ENCODE measurements around the gene CIRBP. TPM values are rescaled to one million over a fixed set of nuclear protein-coding genes. Genes with fewer than 3 reads are reported as not detected.

CIRBP gene
- total RNA-seq, 1 donor from 2014 or later: 184 TPM

DNA sequence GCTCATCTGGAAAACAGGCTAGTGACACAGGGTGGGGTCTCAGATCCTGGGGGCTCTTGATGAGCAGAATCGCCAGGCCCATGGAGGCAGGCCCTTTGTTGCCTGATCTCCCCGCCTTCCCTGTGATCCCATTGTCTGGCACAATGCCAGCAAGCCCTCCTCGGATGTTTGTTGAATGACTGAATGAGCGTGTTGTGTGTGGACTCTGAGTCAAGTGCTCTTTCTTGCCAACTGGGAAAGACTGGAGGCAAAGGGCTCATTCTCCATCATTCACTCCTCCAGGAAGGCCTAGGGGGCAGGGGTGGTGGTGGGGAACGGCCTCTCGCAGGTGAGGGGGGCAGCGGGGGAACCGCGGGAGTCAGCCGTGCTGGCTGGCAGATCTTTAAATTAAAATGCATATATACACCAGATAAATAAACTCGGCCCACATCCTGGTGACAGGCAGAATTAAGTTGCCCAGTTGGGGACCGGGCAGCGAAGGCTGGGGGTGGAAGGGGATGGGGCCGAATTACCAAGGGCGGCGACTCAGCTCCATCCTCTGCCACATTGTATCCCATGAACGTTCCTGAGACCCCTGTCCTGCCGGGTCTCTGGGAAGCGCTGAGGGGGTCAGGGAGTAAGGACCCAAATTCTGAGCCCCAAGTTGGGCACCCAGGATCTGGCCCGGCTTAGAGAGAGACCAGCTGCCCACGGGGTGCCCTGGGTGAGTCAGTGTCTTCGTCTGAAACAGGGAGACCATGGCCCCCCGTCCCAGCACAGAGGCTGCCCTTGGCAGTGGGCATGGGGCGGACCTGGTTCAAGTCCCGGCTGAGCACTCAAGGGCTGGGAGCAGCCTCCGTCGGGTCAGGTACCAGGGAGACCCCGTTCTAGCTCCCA lies 41.1 kb downstream of the CIRBP start:
- Mint-ChIP-seq H3K36me3 (ENCODE audit: low read depth, unreplicated experiment) (no peaks in the 10 kb centered on the region), H3K4me3 (ENCODE audit: unreplicated experiment) (no peak overlapping the region), H3K27me3 (ENCODE audit: low read depth, unreplicated experiment) (no peaks in the 10 kb centered on the region), H3K4me1 (ENCODE audit: low read depth, unreplicated experiment) (peaks cover 9% of the 10 kb centered on the region), H3K9me3 (ENCODE audit: unreplicated experiment) (no peaks in the 10 kb centered on the region), H3K27ac (ENCODE audit: unreplicated experiment) (no peak overlapping the region)
- H3K79me2 ChIP-seq (ENCODE audit: insufficient read depth, low read length): no peaks in the 10 kb centered on the region
- H3K4me3 ChIP-seq (ENCODE audit: insufficient read depth, low read depth, low read length): no peak overlapping the region
- peaks cover 11% of the 10 kb centered on the region for H3K4me1 ChIP-seq (ENCODE audit: insufficient read depth, low read length)
- H2AFZ ChIP-seq (ENCODE audit: low read depth, low read length): no peak overlapping the region
- no peaks in the 10 kb centered on the region for H3K9me3 ChIP-seq (ENCODE audit: insufficient read depth, low read depth, low read length)
- no peak overlapping the region for H3K4me2 ChIP-seq (ENCODE audit: low read length)
- no peaks in the 10 kb centered on the region for H4K20me1 ChIP-seq (ENCODE audit: insufficient read depth, low read length)
- H3K27ac ChIP-seq (ENCODE audit: low read depth, low read length): no peak overlapping the region
- no peak overlapping the region for H3K9ac ChIP-seq (ENCODE audit: low read length)
- H3K36me3 ChIP-seq (ENCODE audit: insufficient read depth, low read length): no peaks in the 10 kb centered on the region
- DNase-seq (ENCODE audit: low read depth): no peak
- TF ChIP-seq, protein P1, sequence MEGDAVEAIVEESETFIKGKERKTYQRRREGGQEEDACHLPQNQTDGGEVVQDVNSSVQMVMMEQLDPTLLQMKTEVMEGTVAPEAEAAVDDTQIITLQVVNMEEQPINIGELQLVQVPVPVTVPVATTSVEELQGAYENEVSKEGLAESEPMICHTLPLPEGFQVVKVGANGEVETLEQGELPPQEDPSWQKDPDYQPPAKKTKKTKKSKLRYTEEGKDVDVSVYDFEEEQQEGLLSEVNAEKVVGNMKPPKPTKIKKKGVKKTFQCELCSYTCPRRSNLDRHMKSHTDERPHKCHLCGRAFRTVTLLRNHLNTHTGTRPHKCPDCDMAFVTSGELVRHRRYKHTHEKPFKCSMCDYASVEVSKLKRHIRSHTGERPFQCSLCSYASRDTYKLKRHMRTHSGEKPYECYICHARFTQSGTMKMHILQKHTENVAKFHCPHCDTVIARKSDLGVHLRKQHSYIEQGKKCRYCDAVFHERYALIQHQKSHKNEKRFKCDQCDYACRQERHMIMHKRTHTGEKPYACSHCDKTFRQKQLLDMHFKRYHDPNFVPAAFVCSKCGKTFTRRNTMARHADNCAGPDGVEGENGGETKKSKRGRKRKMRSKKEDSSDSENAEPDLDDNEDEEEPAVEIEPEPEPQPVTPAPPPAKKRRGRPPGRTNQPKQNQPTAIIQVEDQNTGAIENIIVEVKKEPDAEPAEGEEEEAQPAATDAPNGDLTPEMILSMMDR (IDR thresholded peaks at IDR 0.05; ENCODE audit: insufficient read depth, low read depth, low read length): no peak
- TF ChIP-seq EZH2 (IDR thresholded peaks at IDR 0.05; ENCODE audit: insufficient read depth, low read length): no peak
- H3K27me3 ChIP-seq (ENCODE audit: insufficient read depth, low read length): no peaks in the 10 kb centered on the region
- FAIRE-seq: no peak

DNA sequence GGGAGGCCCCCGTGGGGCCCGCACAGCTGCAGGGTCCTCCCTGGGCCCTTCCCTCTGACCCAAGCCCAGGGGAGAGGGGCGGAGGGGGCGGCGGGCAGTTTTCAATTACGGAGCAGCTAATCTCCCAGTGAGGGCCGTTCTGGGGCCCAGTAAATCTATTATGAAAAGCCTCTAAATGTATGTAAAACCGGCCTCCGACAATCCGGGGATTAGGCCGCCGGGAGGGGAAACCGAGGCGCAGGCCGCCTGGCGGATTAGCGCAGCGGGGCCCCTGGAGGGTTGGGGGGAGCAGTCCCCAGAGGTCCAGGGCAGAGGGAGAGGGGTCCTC lies 41.7 kb downstream of the CIRBP start:
- Mint-ChIP-seq H3K27ac (ENCODE audit: unreplicated experiment) (no peak overlapping the region), H3K9me3 (ENCODE audit: unreplicated experiment) (no peaks in the 10 kb centered on the region), H3K4me1 (ENCODE audit: low read depth, unreplicated experiment) (peaks cover 9% of the 10 kb centered on the region), H3K27me3 (ENCODE audit: low read depth, unreplicated experiment) (no peaks in the 10 kb centered on the region), H3K4me3 (ENCODE audit: unreplicated experiment) (no peak overlapping the region), H3K36me3 (ENCODE audit: low read depth, unreplicated experiment) (no peaks in the 10 kb centered on the region)
- Histone ChIP-seq H4K20me1 (ENCODE audit: insufficient read depth, low read length) (no peaks in the 10 kb centered on the region), H3K27me3 (ENCODE audit: insufficient read depth, low read length) (no peaks in the 10 kb centered on the region), H3K36me3 (ENCODE audit: insufficient read depth, low read length) (no peaks in the 10 kb centered on the region), H3K4me2 (ENCODE audit: low read length) (no peak overlapping the region), H3K9ac (ENCODE audit: low read length) (no peak overlapping the region), H3K79me2 (ENCODE audit: insufficient read depth, low read length) (no peaks in the 10 kb centered on the region), H3K4me3 (ENCODE audit: insufficient read depth, low read depth, low read length) (no peak overlapping the region), H3K27ac (ENCODE audit: low read depth, low read length) (no peak overlapping the region), H3K9me3 (ENCODE audit: insufficient read depth, low read depth, low read length) (no peaks in the 10 kb centered on the region), H3K4me1 (ENCODE audit: insufficient read depth, low read length) (peaks cover 13% of the 10 kb centered on the region), H2AFZ (ENCODE audit: low read depth, low read length) (no peak overlapping the region)
- TF ChIP-seq EZH2 (IDR thresholded peaks at IDR 0.05; ENCODE audit: insufficient read depth, low read length): no peak
- TF ChIP-seq, protein P1 (IDR thresholded peaks at IDR 0.05; ENCODE audit: insufficient read depth, low read depth, low read length): no peak
- DNase-seq (ENCODE audit: low read depth) (no peak), FAIRE-seq (no peak)

DNA sequence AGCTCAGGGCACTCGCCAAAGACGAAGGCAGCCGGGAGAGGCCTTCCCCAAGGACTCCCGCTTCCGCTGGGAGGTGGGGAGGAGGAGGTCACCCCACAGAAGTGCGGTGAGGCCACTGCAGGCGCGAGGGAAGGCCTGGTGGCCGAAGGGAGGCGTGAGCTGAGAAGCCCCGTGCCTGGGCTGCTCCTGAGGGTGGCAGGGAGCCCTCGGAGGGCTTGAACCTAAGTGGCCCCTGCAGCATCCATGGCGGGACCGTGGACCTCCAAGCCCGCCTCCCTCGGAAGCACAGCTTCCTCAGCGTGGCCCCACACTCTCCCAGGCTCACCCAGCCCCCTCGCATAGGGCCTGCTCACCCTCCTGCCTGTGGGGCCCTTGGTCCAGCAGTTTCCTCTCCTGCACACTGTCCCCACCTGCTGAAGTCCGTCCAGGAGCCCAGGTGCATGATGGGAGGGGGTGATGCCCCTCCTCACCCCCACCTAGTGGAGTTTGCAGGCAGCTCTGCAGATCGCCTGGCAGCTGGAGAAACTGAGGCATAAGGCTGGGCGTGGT lies 42.5 kb downstream of the CIRBP start:
- Histone ChIP-seq H4K20me1 (ENCODE audit: insufficient read depth, low read length) (no peaks in the 10 kb centered on the region), H3K9me3 (ENCODE audit: insufficient read depth, low read depth, low read length) (no peaks in the 10 kb centered on the region), H3K4me2 (ENCODE audit: low read length) (no peak overlapping the region), H3K36me3 (ENCODE audit: insufficient read depth, low read length) (no peaks in the 10 kb centered on the region), H3K4me1 (ENCODE audit: insufficient read depth, low read length) (peaks cover 13% of the 10 kb centered on the region), H3K27ac (ENCODE audit: low read depth, low read length) (no peak overlapping the region), H3K4me3 (ENCODE audit: insufficient read depth, low read depth, low read length) (no peak overlapping the region), H2AFZ (ENCODE audit: low read depth, low read length) (no peak overlapping the region), H3K9ac (ENCODE audit: low read length) (no peak overlapping the region), H3K79me2 (ENCODE audit: insufficient read depth, low read length) (no peaks in the 10 kb centered on the region), H3K27me3 (ENCODE audit: insufficient read depth, low read length) (peaks cover 6% of the 10 kb centered on the region)
- no peaks in the 10 kb centered on the region for H3K36me3 Mint-ChIP-seq (ENCODE audit: low read depth, unreplicated experiment)
- peaks cover 9% of the 10 kb centered on the region for H3K4me1 Mint-ChIP-seq (ENCODE audit: low read depth, unreplicated experiment)
- FAIRE-seq (no peak), DNase-seq (ENCODE audit: low read depth) (no peak)
- TF ChIP-seq, protein P1 (IDR thresholded peaks at IDR 0.05; ENCODE audit: insufficient read depth, low read depth, low read length): no peak
- TF ChIP-seq EZH2 (IDR thresholded peaks at IDR 0.05; ENCODE audit: insufficient read depth, low read length): no peak
- no peaks in the 10 kb centered on the region for H3K9me3 Mint-ChIP-seq (ENCODE audit: unreplicated experiment)
- H3K27me3 Mint-ChIP-seq (ENCODE audit: low read depth, unreplicated experiment): no peaks in the 10 kb centered on the region
- H3K27ac Mint-ChIP-seq (ENCODE audit: unreplicated experiment): no peak overlapping the region
- no peak overlapping the region for H3K4me3 Mint-ChIP-seq (ENCODE audit: unreplicated experiment)

Measured in astrocyte (in vitro differentiated cells and primary cell).